Tibial artery (tissue), 4 donors: ENCODE data around the gene VSX1.

Experiments used
- DNase-seq, 2 donors: peaks; one replicate each; pipeline ENCODE4 v3.0.0-alpha.2; 2019
- H3K27ac ChIP-seq, 2 donors: fragments of 200-600 bp; sonication (generic) in 1 of 2; 1 replicate in 1 of 2; 2 replicates in 1 of 2; pipeline ENCODE4 v1.5.1; 2018 to 2019; ENCODE audit warnings: mild to moderate bottlenecking in 1 of 2
- H3K27me3 ChIP-seq, 2 donors: fragments of 200-600 bp; sonication (generic) in 1 of 2; one replicate each; pipeline versions ENCODE4 v1.5.1 to v1.6.0; 2016 to 2019
- H3K36me3 ChIP-seq, 3 donors: fragments of 200-600 bp; sonication (generic) in 2 of 3; one replicate each; pipeline ENCODE4 v1.5.1; 2016 to 2019; ENCODE audit warnings: mild to moderate bottlenecking in 2 of 3
- H3K4me1 ChIP-seq, 4 donors: fragments of 200-600 bp; sonication (generic) in 2 of 4; 1 replicate in 3 of 4; 2 replicates in 1 of 4; pipeline ENCODE4 v1.5.1; 2016 to 2019
- H3K4me3 ChIP-seq, 2 donors: fragments of 200-600 bp; sonication (generic) in 1 of 2; 1 replicate in 1 of 2; 2 replicates in 1 of 2; pipeline ENCODE4 v1.5.1; 2018 to 2019; ENCODE audit warnings: mild to moderate bottlenecking in 2 of 2
- H3K9me3 ChIP-seq, 3 donors: fragments of 200-600 bp; sonication (generic) in 1 of 3; one replicate each; pipeline ENCODE4 v1.5.1; 2016 to 2019
- CTCF ChIP-seq, 2 experiments: fragments of 200-600 bp in 1 of 2; fragments of 450-650 bp in 1 of 2; IDR thresholded peaks; one replicate each; pipeline ENCODE4 v1.5.1; 2017 to 2019; ENCODE audit warnings: antibody characterized with exemption in 2 of 2, mild to moderate bottlenecking in 1 of 2, moderate library complexity in 1 of 2
- intact Hi-C: fragments of 100-400 bp; cut with DNase I; formaldehyde crosslinking; loops from one replicate; pipeline ENCODE4 v1.15.0; 2023; ENCODE audit warnings: low total_unique reads

Gene VSX1

GRCh38 chr20:25082498-25082873, 545 bp upstream of the VSX1 start:
- H3K4me3 ChIP-seq: no peak overlapping the region
- H3K9me3 ChIP-seq: no peaks in the 10 kb centered on the region
- H3K4me1 ChIP-seq: peaks cover 0 to 39% (median 27%) of the 10 kb centered on the region in 4 donors
- peaks cover 3 to 95% of the 10 kb centered on the region in 2 donors for H3K27me3 ChIP-seq
- no peaks in the 10 kb centered on the region for H3K36me3 ChIP-seq
- no peak for DNase-seq
- no peak overlapping the region for H3K27ac ChIP-seq
- TF ChIP-seq CTCF (IDR thresholded peaks at IDR 0.05): no peak
- intact Hi-C loops: no loop called here

- H3K27ac ChIP-seq: no peak overlapping the region
- TF ChIP-seq CTCF (IDR thresholded peaks at IDR 0.05): no peak
- peaks cover 3 to 86% of the 10 kb centered on the region in 2 donors for H3K27me3 ChIP-seq
- H3K9me3 ChIP-seq: no peaks in the 10 kb centered on the region
- H3K4me3 ChIP-seq: no peak overlapping the region
- peaks cover 0 to 48% (median 31%) of the 10 kb centered on the region in 4 donors for H3K4me1 ChIP-seq
- DNase-seq: peak in 1 of 2 donors; percentile 60
- H3K36me3 ChIP-seq: no peaks in the 10 kb centered on the region
- intact Hi-C loops: no loop called here
Observed at GRCh38 chr20:25081065-25081729, 744 bp downstream of the VSX1 start.

GRCh38 chr20:25079171-25079570, 2.8 kb downstream of the VSX1 start:
- TF ChIP-seq CTCF (IDR thresholded peaks at IDR 0.05): no peak
- H3K27ac ChIP-seq: no peak overlapping the region
- peaks cover 3 to 79% of the 10 kb centered on the region in 2 donors for H3K27me3 ChIP-seq
- H3K9me3 ChIP-seq: no peaks in the 10 kb centered on the region
- H3K4me1 ChIP-seq: peaks cover 0 to 39% (median 26%) of the 10 kb centered on the region in 4 donors
- no peak for DNase-seq
- H3K36me3 ChIP-seq: no peaks in the 10 kb centered on the region
- H3K4me3 ChIP-seq: no peak overlapping the region
- intact Hi-C loops: loop anchor here (5.0 kb wide), 1 partner anchor 168 kb away; the partner anchor contains the start of gene PYGB

- Histone ChIP-seq H3K9me3 (no peaks in the 10 kb centered on the region), H3K27me3 (peaks cover under 1 to 76% of the 10 kb centered on the region in 2 donors), H3K27ac (no peak overlapping the region), H3K4me3 (no peak overlapping the region), H3K36me3 (no peaks in the 10 kb centered on the region), H3K4me1 (peaks cover 0 to 34% (median 21%) of the 10 kb centered on the region in 4 donors)
- intact Hi-C loops: loop anchor here (5.0 kb wide), 1 partner anchor 169 kb away; the partner anchor contains the start of gene PYGB
- no peak for DNase-seq
- no peak for TF ChIP-seq CTCF (IDR thresholded peaks at IDR 0.05)
Observed at GRCh38 chr20:25078662-25079061, 3.3 kb downstream of the VSX1 start.

- DNase-seq: peak; percentile 53 to 78
Observed at GRCh38 chr20:25077610-25078169, 4.3 kb downstream of the VSX1 start.

More at GRCh38 chr20:25077610-25078169, 4.3 kb downstream of the VSX1 start:
- peaks cover 0 to 72% of the 10 kb centered on the region in 2 donors for H3K27me3 ChIP-seq
- intact Hi-C loops: loop anchor here (5.0 kb wide), 1 partner anchor 170 kb away; the partner anchor contains the start of gene PYGB
- peaks cover 0 to 28% (median 15%) of the 10 kb centered on the region in 4 donors for H3K4me1 ChIP-seq
- no peaks in the 10 kb centered on the region for H3K9me3 ChIP-seq
- peak overlapping the region; percentile 21 to 35 for H3K4me3 ChIP-seq
- no peaks in the 10 kb centered on the region for H3K36me3 ChIP-seq
- TF ChIP-seq CTCF (IDR thresholded peaks at IDR 0.05): no peak
- H3K27ac ChIP-seq: peak overlapping the region in 1 of 2 donors; percentile 13
